Stimulated activated CD8-positive, alpha-beta memory T cell treated with anti-CD3 and anti-CD28 coated beads, Interleukin-4, amount 100 ng/mL, for 24 hours (primary cell): Measurements from ENCODE around the gene COL9A2.

Experiments
- DNase-seq: peaks from one replicate; pipeline ENCODE4 v3.0.0-alpha.2; 2020; ENCODE audit warnings: low read depth

The COL9A2 gene

DNA sequence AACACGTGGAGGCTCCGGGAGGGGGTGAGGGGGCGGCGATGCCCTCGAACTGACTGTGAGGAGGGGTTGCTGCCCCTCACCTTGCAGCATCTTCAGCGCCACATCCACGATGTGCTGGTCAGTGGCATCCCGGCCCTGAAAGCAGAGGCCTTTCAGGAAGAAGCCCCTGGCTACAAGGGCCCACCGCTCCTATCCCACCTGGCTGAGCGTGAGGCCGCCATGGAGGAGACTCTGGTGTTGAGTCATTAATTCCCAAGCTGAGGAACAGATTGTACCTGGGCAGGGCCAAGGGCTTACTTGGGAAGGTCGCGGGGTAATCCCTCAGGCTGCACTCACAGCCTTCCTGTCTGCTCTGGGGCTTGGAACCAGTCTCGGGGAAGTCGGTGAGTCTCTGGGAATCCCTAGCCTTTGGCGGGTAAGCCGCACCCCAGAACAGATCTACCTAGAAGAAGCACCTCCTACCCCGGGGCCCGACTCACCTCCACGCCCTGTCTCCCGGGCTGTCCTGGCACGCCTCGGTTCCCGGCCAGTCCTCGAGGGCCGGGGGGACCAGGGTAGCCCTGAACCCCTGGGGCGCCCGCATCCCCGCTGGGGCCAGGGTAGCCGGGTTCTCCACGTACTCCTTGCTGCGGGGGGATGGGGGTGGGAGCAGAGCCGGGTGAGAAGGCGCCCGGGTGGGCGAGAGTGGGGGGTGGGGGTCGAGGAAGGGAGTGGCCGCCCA lies 13.9 kb downstream of the COL9A2 start:
- DNase-seq = no peak

GRCh38 chr1:40302475-40302874 lies 14.6 kb downstream of the COL9A2 start:
- DNase-seq = no peak

DNA sequence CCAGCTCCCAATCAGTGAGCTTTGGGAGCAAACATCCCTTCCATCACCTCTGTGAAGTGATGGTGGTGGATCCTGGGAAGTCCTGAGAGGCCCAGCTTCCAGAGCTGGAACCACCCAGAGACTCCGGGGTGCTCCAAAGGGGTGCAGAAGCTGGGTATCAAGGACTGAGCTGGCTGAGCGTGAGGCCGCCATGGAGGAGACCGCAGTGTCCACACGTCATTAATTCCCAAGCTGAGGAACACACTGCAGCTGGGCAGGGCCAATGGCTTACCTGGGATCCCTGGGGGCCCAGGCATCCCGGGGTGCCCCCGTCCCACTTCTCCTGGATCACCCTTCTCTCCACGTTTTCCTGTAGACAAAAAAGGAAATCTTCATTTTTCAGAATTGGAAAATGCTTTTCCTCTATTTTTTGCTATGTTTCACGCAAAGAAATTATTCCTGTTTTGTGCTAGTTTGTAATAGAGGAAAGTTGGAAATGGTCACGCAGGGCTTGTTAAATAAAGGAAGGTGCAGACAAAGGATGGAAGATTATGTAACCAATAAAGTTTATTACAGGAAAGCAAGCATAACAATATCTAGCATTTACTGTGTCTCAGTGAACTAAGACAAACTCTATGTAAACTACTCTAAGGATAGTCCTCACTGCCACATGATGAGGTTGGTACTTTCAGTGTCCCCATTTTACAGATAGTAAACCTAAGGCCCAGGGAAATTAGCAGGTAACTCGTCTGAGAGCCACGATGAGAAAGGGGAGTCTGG lies 15.4 kb downstream of the COL9A2 start:
- no peak for DNase-seq

DNA sequence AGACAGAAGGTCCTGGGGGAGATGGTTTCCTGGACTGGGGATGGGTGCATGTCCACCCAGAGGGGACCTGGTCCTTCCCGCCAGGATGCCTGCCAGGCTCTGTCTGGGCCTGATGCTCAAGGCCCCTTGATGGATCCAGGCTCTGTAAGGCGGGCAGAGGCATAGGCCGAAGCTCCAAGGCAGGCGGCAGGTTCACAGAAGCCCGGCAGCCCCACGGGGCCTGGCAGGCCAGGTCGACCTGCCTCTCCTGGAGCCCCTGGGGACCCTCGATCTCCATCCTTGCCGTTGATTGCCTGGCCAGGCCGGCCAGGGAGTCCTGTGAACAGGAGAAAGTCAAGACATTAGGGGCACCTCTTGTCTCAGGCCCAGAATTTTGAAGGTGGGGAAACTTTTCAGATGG lies 16.0 kb downstream of the COL9A2 start:
- no peak for DNase-seq

DNA sequence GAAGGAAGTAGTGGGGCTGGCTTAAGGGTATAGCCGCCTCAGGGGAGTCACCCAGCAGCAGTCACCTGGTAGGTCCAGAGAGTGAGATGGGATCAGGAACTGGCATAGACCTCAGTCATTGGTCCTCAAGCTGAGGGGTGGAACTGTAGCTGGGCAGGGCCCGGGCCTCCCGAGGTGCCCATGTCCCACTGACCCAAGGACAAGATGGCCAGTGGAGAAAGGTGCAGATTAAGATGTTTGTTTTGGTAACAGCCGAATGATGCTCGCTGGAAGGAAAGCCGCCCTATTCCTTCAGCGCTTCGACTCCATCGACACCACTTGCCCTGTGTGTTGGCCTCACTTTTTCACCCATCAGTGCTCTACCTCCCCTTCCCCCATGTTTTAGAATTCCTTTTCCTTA lies 16.4 kb downstream of the COL9A2 start:
- no peak for DNase-seq

GRCh38 chr1:40300249-40300567 lies 16.9 kb downstream of the COL9A2 start:
- no peak for DNase-seq

- DNase-seq = no peak
Observed at GRCh38 chr1:40299366-40300248, 17.5 kb downstream of the COL9A2 start.

GRCh38 chr1:40291293-40291692 lies 25.8 kb downstream of the COL9A2 start:
- DNase-seq = no peak

GRCh38 chr1:40281853-40282252 lies 35.2 kb downstream of the COL9A2 start:
- no peak for DNase-seq

GRCh38 chr1:40276122-40276521 lies 41.0 kb downstream of the COL9A2 start:
- DNase-seq = no peak

- DNase-seq = no peak
Observed at GRCh38 chr1:40274331-40274730, 42.8 kb downstream of the COL9A2 start.

DNA sequence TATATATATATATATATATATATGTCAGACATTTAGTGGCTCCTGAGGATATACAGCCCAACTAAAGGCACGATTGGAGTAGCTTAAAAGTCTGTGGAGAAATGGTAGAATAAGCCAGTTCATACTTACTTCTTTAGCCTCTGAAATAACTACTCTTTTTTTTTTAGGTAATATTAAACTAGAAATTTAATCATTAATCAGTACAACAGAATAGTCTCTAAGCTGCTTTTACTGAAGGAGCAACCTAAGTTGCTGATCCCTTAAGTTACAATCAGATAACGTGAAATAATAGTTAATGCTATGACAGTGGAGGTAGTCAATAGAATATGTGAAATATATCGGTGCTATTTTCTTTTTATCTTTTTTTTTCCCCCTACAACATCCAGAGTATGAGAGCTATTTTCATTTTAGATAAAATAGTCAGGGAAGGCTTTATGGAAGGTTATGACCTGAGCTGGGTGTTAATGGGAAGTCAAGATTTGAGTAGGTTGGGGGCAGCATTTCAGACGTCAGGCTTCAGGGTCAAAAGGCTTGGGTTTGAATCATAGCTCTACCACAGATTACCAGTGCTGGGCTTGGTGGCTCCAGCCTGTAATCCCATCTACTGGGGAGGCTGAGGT lies 43.4 kb downstream of the COL9A2 start:
- no peak for DNase-seq

- no peak for DNase-seq
Observed at GRCh38 chr1:40272653-40273213, 44.4 kb downstream of the COL9A2 start.

DNA sequence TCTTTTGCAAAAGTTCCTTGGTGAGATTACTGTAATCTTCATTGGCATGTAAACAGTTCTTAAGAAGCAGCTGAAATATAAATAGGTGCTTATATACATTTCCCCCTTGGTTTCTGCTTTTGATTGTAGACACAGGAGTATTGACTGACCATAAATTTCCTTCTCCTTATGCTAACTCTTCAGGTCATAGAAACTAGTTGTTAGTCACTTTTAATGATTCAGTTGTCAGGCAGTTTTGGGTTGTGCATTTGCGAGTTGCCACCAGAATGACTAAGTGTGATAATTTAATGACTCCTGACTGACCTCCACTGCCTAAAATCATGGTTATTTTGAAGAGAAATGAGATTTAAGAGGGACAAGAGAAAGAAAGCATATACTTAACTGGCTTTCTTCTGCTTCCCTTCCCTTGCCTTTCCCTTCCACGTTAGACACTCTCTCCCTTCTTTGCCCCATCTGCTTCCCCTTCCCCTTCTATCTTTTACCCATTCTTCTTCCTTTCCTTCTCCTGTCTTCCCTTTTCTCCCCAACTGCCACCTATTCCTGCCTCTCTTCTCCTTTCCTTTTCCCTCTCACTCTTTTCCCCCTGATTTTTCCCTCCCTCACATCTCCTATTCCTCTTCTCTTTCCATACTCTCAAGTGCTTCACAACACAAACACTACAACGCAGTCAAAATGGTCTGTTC lies 46.8 kb downstream of the COL9A2 start:
- DNase-seq = no peak

DNA sequence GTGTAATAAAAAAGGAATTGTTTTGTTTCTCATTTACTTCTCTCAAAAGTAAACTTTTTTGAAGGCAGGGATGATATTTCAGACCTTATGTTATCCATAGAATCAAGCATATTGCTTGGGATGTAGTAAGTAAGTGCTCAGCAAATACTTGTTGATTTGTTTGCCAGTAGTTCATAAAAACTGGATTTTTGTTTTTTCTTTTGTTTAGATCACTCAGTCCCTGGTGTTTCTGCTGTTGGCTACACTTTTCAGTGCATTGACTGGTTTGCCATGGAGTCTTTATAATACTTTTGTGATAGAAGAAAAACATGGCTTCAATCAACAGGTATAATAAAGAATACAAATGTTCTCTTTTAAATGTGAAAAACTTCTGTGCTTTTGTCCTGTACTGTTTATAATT lies 48.9 kb downstream of the COL9A2 start:
- DNase-seq = no peak

- DNase-seq = no peak
Observed at GRCh38 chr1:40267767-40268187, 49.3 kb downstream of the COL9A2 start.

DNA sequence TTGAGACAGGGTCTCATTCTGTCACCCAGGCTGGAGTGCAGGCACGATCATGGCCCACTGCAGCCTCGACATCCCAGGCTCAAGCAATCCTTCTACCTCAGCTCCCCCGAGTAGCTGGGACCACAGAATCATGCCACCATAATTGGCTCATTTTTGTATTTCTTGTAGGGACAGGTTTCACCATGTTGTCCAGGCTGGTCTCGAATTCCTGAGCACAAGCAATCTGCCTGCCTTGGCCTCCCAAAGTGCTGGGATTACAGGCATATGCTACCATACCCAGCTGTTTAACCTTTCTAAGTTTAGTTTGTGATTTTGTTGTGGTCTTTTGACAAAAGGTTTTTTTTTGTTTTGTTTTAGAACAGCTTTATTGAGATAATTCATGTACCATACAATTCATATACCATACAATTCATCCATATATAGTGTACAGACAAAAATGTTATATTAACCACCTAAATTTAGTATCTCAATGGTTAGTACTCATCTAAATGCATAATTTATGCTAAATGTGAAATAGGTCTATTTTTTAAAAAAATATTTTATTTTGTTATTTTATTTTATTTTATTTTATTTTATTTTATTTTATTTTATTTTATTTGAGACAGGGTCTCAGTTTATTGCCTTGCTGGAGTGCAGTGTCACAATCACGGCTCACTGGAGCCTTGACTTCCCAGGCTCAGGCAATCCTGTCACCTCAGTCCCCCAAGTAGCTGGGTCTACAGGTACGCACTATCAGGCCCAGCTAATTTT lies 50.1 kb downstream of the COL9A2 start:
- DNase-seq = no peak

- DNase-seq = no peak
Observed at GRCh38 chr1:40265919-40266318, 51.2 kb downstream of the COL9A2 start.

DNA sequence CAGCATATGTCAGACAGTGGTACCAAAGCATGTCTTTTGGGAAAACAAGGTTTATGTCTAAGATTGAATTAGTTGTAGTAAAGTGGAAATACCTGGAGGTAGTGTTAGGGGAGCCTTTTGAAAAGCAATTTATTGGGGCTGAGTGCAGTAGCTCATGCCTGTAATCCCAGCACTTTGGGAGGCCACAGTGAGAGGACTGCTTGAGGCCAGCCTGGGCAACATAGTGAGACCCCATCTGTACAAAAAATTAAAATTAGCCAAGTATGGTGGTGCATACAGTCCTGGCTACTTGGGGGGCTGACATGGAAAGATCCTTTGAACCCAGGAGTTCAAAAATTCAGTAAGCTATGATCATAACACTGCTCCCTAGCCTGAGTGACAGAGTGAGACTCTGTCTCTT lies 51.8 kb downstream of the COL9A2 start:
- DNase-seq = no peak

- no peak for DNase-seq
Observed at GRCh38 chr1:40264354-40264781, 52.7 kb downstream of the COL9A2 start.

GRCh38 chr1:40258445-40258769 lies 58.7 kb downstream of the COL9A2 start:
- DNase-seq = no peak
